AG08395 (cell line): ENCODE results near the gene DPYSL3.

ENCODE experiments used
- DNase-seq: peaks from one replicate; pipeline ENCODE4 v3.0.0; 2012; ENCODE audit warnings: mixed read lengths, low spot score

DPYSL3 gene

GRCh38 chr5:147403651-147404640 lies 105.9 kb downstream of the DPYSL3 start:
- peak; percentile 92 for DNase-seq

- DNase-seq: no peak
Measured at GRCh38 chr5:147400881-147401280, 109.0 kb downstream of the DPYSL3 start.

- no peak for DNase-seq
Measured at GRCh38 chr5:147400126-147400809, 109.6 kb downstream of the DPYSL3 start.

DNA sequence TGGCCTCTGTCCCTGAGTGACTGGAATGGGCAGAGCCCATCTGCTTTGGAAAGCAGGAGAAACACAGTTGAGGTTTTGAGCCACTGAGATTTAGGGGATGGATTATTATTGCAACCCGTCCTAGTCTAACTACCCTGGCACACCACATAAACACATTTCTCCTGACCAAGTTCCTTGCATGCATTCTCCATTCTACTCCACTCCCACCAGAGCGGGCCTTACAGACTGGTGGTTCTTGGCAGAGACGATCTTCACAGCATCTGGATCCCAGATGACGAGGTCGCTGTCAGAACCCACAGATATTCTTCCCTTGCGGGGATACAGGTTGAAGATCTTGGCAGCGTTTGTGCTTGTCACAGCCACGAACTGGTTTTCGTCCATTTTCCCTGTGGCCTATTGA lies 111.0 kb downstream of the DPYSL3 start:
- peak; percentile 72 for DNase-seq

- no peak for DNase-seq
Measured at GRCh38 chr5:147397616-147398015, 112.3 kb downstream of the DPYSL3 start.

DNA sequence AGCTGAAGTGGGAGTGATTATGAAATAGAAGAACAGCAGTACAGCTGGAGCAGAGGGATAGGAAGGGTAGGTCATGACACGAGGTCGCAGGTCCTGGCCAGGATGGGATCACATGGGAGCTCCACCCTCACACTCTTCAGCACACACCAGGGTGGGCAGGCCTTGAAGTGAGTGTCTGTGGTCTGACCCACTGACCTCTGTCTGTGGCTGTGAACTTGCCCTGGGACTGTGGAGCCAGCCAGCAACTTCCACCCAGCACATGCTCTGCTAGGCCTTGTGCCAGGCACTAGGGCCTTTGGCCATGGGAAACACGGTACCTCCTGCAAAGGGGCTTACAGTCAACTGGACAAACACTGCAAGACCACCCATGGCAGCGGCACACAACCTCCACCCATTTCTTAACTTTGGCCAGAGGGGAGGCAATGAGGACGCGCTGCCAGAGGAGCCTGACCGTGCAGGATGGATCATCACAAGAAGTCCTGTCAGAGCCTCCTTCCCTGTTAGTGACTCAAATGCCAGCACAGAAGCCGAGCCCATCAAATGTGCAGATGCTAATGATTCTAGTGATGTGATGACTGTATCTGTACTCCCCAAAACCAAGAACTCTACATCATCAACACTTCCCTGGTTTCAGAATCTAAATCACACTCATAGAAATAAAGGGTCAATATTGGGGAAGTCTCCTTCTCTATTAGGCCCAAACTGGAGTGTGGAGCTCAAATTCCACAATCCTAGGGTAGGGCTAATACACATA lies 113.6 kb downstream of the DPYSL3 start:
- no peak for DNase-seq

DNA sequence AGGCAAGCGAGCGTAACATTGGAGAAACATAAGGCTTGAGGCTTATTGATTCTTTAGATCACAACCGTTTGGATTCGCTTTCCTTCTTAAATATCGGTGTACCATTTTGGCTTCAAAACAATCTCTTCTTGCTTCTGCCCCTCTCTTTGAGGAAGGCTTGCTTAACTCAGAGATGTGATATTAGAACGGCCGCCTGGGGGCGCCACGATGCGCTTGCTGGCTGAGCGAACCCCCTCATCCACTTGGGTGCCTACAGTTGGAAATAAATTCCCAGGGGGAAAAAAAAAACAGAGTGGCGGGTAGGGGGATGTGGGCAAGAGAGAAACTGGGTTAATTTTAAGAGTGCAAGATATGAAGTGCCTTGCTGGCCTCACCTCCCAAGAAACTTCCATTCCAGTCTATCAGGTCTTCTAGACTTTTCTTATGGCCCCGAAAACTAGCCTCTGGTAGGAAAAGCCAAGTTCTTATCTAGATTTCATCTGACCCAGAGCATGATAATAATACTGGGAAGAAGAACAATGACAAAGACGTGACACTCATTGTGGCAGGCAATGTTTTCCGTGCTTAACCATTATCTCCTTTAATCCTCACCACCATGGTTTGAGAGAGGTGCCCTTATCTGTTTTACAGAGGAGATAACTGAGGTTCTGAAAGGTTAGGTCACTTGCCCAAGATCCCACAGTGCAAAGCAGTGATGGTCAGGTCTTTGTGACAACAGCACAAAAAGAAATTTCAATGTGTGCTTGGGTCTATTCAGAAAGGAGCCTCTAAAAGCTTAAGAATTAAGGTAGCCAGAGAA lies 115.8 kb downstream of the DPYSL3 start:
- DNase-seq: no peak

- DNase-seq: peak; percentile 80
Measured at GRCh38 chr5:147391781-147392180, 118.1 kb downstream of the DPYSL3 start.

DNA sequence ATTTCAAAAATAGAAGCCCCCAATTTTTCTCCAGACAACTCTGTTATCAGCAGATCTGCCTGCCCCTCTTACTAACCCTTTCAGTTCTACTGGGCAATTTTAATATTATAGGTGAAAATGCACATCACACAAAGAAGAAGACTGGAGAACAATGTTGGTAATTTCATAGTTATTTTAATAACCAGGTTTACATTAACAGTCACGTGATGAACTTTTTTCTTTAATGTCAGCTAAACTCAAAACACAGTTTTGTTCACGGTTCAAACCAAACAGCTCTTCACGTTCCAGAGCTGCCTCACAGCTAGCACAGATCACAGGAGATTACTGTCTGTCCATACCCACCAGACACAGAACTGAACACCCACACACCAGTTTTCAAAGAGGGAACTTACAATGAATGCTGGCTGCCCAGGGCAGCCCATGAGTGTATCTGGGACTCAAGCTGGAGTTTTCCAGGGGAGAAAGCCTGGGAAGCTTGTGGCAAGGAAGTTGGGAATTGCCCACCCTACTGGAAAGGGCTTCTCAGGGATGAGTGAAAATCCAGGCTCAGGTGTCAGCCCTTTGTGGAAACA lies 119.1 kb downstream of the DPYSL3 start:
- no peak for DNase-seq

GRCh38 chr5:147388184-147389108 lies 121.4 kb downstream of the DPYSL3 start:
- no peak for DNase-seq

- DNase-seq: no peak
Measured at GRCh38 chr5:147387109-147387508, 122.8 kb downstream of the DPYSL3 start.

DNA sequence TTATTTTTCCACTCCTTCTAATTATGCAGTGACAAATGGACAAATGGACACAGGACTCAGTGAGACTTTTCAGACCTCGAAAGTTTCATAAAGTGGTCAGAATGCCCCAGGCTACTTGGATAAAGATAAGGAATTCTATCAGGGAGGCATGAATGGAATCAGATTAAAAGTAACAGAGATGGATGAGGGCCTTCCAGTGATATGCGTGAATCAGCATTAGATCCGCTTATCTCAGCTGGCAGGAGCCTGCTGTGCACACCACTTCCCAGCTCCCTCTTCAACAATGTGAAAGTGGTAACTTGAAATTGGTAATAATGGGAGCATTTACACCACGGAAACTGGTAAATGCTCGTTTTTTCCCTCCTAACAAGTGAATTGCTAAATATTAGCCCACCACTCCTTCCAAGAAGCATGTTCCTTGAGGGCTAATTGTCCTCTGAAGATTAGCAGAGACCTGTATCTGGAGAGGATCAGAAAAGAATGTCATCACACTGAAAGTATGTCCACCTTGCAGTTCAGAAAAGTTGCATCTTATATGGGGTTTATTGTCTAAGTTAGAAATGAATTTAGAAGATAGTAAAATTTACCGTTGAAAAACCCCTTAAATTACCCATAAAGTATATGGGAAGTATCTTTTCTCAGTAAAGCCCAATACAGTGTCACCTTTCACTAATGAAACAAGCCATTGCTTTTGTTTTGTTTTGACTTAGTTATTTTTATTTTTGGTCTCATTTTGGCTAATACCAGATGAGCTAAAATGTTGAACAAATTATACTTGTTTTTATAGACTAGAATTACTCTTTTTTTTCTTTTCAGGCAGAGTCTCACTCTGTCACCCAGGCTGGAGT lies 125.3 kb downstream of the DPYSL3 start:
- DNase-seq: no peak

GRCh38 chr5:147382776-147383175 lies 127.1 kb downstream of the DPYSL3 start:
- peak; percentile 78 for DNase-seq

- no peak for DNase-seq
Measured at GRCh38 chr5:147381555-147381954, 128.3 kb downstream of the DPYSL3 start.

DNA sequence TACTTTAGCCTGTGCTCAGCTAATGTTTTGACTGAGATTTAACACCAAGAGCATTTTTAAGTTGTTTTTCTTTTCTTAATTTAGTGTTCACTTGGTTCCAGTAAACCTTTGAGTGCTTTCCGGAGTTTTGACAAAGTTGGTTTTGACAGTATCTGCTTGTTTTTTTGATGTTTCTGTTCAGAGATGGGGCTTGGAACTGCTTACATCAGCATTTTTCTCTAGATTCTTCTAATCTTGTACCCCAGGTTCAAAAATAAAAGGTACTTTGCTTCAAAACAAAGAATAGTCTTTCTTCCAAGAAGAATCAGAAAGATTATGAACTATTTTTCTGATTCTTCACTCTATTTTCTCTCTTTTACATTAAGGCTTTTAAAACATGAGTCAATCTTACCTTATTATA lies 132.2 kb downstream of the DPYSL3 start:
- DNase-seq: no peak

DNA sequence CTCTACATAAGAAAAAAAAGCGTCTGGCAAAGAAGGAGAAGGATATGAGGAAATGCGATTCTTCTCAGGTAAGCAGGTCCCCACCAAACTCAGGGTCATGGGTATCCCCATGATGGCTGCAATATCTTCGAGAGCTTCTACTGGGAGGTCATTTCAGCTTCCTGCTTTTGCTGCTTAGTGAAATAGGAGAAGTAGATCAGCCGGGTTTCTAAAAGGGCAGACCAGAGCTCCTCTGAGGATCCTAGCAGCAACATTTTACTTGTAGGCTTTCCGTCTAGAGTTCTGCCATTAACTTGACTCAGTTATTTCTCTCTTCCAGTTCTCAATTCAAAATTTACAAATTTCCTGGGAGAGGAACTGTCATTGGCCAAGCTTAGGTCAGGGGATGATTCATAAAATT lies 134.7 kb downstream of the DPYSL3 start:
- no peak for DNase-seq

DNA sequence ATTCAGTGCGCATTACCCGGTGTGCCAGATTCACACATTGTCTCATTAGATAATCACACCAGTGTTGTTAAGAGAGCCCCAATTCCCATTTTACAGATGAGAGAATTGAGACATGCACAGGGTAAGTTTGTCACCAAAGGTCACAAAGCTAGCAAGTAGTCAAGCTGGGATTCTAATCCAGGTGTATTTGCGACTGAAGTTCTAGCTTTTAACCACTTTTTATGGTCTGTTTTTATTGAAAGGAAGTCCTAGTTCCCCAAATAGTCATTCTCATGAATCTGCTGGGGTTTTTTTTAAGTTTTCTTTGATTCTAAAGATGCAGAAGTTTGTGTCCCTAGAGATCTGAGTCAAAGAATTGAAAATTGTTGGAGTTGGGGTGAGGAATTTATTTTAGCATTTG lies 136.5 kb downstream of the DPYSL3 start:
- DNase-seq: no peak

DNA sequence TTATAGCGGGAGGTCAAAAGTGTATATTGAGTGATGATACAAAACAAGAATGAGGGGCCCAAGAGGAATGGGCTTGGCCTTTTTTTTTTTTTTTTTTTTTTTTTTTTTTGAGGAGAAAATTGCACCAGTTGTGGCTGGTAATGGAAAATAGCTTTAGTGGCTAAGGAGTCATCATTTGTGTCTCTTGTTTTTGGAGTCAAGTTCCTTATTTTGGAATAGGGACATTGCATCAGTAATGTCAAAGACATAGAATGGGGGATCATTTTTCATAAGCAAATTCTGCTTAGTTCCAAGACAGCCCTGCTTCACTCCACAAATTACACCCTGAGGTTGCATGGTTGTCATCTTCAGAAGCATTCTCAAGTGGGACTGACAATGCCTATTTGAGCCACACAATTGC lies 137.7 kb downstream of the DPYSL3 start:
- no peak for DNase-seq

GRCh38 chr5:147371290-147371689 lies 138.6 kb downstream of the DPYSL3 start:
- no peak for DNase-seq
